OCI-LY3 (cell line): ENCODE data around the gene ZNG1B.
"Not testable (repeated sequence)": the region's sequence is repeated elsewhere in the genome, so short reads cannot be mapped to it uniquely, and the experiment has no call there.

Experiments used
- CTCF ChIP-seq: fragments of 200-600, 300-600 bp; sonication (generic); IDR thresholded peaks from 2 replicates; pipeline ENCODE4 v1.5.1; 2014; ENCODE audit warnings: antibody characterized with exemption, low read length, low read depth
- EZH2phosphoT487 ChIP-seq: fragments of 200-600 bp; shearing (Covaris generic); IDR thresholded peaks from 2 replicates; pipeline ENCODE4 v1.6.1; 2018; ENCODE audit warnings: antibody characterized with exemption, mixed run types, low read depth

- not testable (repeated sequence) for TF ChIP-seq CTCF, EZH2phosphoT487
Measured at GRCh38 chr2:113520837-113521236, 83.3 kb downstream of the ZNG1B start.
